SJSA1 (cell line): ENCODE measurements around the gene TRAF3IP3. TPM values are rescaled to one million over a fixed set of nuclear protein-coding genes. Genes with fewer than 3 reads are reported as not detected.
A peak's percentile ranks its signal among the peaks of the same experiment; 100 is the strongest.

Experiments used
- DNase-seq, 2 experiments: peaks; one replicate each; pipeline ENCODE4 v3.0.0-alpha.2; 2015 to 2020; ENCODE audit warnings: low spot score in 2 of 2, low read depth in 1 of 2
- H3K27ac ChIP-seq: fragments of 250-450 bp; sonication (Bioruptor Pico); 2 replicates; pipeline ENCODE4 v1.5.1; 2020; ENCODE audit warnings: mild to moderate bottlenecking, moderate library complexity
- H3K27me3 ChIP-seq: fragments of 250-450 bp; sonication (Bioruptor Pico); replicated peaks from 2 replicates; pipeline ENCODE4 v1.5.1; 2020; ENCODE audit warnings: mild to moderate bottlenecking, moderate library complexity
- H3K36me3 ChIP-seq: fragments of 250-450 bp; sonication (Bioruptor Pico); 2 replicates; pipeline ENCODE4 v1.5.1; 2020; ENCODE audit warnings: mild to moderate bottlenecking
- H3K4me1 ChIP-seq: fragments of 250-450 bp; sonication (Bioruptor Pico); replicated peaks from 2 replicates; pipeline ENCODE4 v1.6.1; 2021; ENCODE audit warnings: mild to moderate bottlenecking
- H3K4me3 ChIP-seq: fragments of 250-450 bp; sonication (Bioruptor Pico); 2 replicates; pipeline ENCODE4 v1.5.1; 2020; ENCODE audit warnings: mild to moderate bottlenecking
- H3K9me3 ChIP-seq: fragments of 250-450 bp; sonication (Bioruptor Pico); replicated peaks from 2 replicates; pipeline ENCODE4 v1.5.1; 2020; ENCODE audit warnings: mild to moderate bottlenecking
- total RNA-seq: library from RNA; depleted of rRNA; stranded (reverse); fragments of >200 nt; shearing (Covaris generic); gene quantifications from 2 replicates; pipeline ENCODE4 v1.2.3, GENCODE V29; 2014

TRAF3IP3 gene
- total RNA-seq, 1 experiment from 2014 or later, result not detected

DNA sequence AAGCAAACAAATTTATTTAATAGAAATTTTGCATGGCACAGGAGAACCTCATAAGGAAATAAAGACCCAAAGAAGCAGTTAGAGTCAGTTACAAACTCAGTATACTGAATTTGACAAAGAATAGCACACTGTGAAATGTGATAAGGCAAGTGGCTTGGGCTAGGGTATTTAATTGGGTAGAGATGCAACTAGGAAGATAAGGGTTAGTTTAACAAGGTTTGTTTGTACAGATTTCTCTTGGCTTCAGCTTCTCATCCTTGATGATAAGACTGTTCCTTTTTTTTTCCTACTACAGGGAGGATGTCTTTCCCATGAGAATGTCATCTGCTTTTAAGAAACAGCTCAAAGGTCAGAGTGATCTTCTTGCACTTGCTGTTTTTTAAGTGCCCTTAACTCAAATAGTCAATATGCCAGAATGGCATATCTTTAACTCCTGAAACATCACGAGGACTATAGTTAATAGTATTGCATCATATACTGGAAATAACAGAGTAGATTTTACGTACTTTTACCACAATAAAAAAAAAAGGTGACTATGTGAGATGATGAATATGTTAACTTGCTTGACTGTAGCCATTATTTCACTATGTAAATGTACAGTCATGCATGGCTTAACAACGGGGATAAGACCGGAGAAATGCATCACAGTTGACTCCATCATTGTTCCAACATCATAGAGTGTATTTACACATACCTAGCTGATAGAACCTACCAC, 9.2 kb upstream of the TRAF3IP3 start:
- Histone ChIP-seq H3K27me3 (no peaks in the 10 kb centered on the region), H3K4me1 (peaks cover 13% of the 10 kb centered on the region; the same call in 1 of the 2 replicates), H3K9me3 (no peaks in the 10 kb centered on the region), H3K27ac (no peak overlapping the region), H3K4me3 (no peak overlapping the region), H3K36me3 (no peaks in the 10 kb centered on the region)
- DNase-seq, result no peak

DNA sequence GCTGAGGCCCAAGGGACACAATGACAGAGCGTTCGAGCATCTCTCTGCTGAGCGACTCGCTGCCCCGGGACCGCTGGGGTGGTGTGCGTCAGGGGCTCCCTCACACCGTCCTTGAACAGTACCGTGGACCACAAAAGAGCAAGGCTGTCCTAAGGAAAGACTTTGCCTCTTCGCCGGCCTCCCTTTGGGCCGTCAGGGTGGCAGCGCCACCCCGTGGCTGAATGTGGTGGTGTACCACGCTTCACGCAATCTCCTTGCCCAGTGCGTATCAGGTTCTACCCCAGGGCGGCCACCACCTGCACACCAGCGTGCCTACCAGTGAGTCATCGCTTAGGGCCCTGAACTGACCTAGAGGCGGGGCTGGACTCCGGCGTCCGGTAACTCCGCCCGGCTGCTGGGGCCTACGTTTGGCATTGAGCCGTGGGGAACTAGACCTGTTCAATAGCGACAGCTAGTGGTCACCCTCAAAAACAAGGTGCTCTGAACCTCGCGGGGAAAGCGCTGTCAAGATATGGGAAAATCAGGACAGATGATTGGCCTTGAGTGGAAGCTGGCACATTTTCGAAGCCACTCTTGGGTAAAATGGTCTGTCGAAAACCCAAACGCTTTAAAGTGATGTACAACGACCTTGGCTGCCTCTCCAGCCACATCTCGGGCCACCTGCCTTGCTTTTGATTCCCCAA, 8.1 kb upstream of the TRAF3IP3 start:
- peak; percentile 77 to 90 for DNase-seq
- no peaks in the 10 kb centered on the region for H3K9me3 ChIP-seq

DNA sequence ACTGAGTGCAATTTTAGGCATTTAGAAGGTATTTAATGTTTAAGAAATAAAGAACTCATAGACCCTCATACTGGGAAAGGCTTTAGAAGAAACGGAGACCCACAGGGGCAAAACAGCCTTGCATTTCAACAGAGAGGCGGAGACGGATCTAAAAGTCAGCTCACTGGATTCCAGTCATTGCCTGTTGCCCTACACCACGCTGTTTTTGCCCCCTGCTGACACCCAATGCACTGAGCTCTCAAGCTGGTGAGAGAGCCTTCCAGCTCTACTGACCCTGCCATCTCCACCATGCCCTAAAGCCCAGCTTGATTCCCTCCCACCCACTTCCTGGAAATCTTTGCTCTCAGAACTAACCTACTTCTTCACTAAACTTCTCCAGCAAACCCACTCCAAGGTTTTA, 7.2 kb upstream of the TRAF3IP3 start:
- H3K9me3 ChIP-seq, result no peaks in the 10 kb centered on the region
- H3K36me3 ChIP-seq, result no peaks in the 10 kb centered on the region
- no peak for DNase-seq
- H3K27me3 ChIP-seq, result no peaks in the 10 kb centered on the region
- no peak overlapping the region for H3K27ac ChIP-seq
- no peak overlapping the region for H3K4me3 ChIP-seq
- peaks cover 9% of the 10 kb centered on the region; the same call in 1 of the 2 replicates for H3K4me1 ChIP-seq

More for the DNA sequence above, 8.1 kb upstream of the TRAF3IP3 start:
- Histone ChIP-seq H3K27ac (no peak overlapping the region), H3K36me3 (no peaks in the 10 kb centered on the region), H3K4me3 (no peak overlapping the region), H3K27me3 (no peaks in the 10 kb centered on the region), H3K4me1 (peaks cover 13% of the 10 kb centered on the region; the same call in 1 of the 2 replicates)

DNA sequence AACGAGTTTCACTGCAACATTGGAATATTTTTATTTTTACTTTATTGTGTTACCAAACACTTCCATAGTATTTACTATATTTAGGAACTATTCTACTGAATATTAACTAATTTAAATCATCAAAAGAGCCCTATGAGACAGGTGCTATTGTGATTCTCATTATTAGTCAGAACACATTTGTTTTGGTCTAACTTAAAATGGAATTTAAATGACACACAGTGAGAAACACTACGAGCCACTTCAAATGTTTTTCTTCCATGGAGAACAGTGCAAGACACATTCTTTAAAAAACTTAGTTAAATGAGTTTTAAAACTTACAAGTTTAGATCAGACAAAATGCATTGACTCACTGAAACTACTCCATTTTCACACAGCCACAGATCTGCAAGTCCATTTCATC, 6.6 kb upstream of the TRAF3IP3 start:
- no peak overlapping the region for H3K4me3 ChIP-seq
- H3K36me3 ChIP-seq, result no peaks in the 10 kb centered on the region
- no peaks in the 10 kb centered on the region for H3K27me3 ChIP-seq
- no peaks in the 10 kb centered on the region for H3K9me3 ChIP-seq
- peaks cover 9% of the 10 kb centered on the region; the same call in 1 of the 2 replicates for H3K4me1 ChIP-seq
- no peak for DNase-seq
- H3K27ac ChIP-seq, result no peak overlapping the region

DNA sequence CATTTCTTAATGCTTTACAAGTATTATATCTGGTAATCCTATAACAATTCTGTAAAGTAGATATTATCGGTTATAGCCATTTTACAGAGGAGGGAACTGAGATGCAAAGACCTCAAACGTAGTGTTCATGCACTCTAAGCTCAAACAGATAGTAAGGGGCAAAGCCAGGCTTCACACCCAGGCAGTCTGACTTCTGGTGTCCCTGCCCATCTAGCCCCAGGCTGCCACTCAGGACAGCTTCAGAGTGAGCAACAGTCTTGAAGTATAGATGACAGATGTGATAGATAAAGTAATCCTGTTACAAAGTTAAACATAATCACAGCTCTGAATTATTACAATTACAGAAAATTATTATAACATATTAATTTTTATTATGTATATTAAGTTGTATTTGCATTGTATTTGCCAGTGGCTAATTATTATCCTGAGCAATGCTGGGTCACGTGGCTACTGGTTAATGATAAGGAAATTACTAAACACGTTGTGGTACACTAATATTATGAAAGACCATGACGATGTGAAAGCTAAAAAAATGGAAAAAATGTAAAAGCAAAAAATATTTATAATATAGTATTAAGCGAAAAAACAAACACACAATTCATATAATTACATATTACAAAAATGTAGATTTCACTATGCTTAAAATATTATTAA, 6.1 kb upstream of the TRAF3IP3 start:
- H3K4me3 ChIP-seq, result no peak overlapping the region
- H3K36me3 ChIP-seq, result no peaks in the 10 kb centered on the region
- no peaks in the 10 kb centered on the region for H3K27me3 ChIP-seq
- no peak overlapping the region for H3K27ac ChIP-seq
- peaks cover 9% of the 10 kb centered on the region; the same call in 1 of the 2 replicates for H3K4me1 ChIP-seq
- no peaks in the 10 kb centered on the region for H3K9me3 ChIP-seq
- DNase-seq, result no peak

DNA sequence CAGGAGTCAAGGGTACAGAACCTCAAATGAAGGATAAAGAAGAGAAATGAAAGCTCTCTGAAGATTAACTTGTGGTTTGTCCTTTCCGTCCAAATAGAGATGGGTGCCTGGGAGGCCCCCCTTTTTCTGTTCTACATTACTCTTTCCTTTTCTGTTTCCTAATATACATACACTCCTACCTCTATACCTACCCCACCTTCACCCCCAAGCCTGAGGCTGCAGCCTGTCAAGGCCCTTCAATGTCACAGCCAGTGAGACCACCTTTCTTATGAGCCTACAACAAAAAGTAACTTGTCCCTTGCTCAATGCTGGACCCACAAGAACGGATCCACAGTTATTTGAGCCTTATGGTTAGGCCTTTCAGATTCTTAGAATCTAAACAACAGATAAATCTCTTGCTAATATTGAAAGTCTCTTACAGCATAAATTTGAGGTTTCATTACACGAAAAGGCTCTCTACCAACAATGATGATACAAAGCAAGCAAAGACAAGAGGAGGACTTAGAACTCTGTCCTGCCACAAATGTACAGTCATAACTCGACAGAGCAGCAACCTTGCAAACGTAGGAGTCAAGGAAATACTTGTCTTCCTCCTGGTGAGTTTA, 4.1 kb upstream of the TRAF3IP3 start:
- H3K36me3 ChIP-seq, result no peaks in the 10 kb centered on the region
- H3K27ac ChIP-seq, result no peak overlapping the region
- peaks cover 9% of the 10 kb centered on the region; the same call in 1 of the 2 replicates for H3K4me1 ChIP-seq
- no peaks in the 10 kb centered on the region for H3K9me3 ChIP-seq
- H3K27me3 ChIP-seq, result no peaks in the 10 kb centered on the region
- no peak for DNase-seq
- no peak overlapping the region for H3K4me3 ChIP-seq

DNA sequence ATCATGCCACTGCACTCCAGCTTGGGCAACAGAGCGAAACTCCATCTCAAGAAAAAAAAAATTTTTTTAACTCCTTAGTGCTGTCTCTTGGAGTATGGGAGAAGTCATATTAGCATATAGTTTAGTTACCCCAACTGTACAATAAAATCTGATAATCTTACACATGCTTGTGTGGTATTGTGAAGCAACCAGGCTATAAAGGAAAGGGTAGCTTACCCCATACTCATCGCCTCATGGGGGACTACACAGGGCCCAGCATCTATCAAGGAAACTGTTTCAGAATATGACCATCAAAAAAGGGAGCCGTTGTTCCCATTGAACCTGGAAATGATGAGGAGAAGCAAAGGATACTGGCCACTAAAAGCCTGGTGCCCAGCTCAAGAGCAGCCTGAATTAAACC, 3.0 kb upstream of the TRAF3IP3 start:
- no peak for DNase-seq
- Histone ChIP-seq H3K27ac (no peak overlapping the region), H3K4me3 (no peak overlapping the region), H3K4me1 (peaks cover 3% of the 10 kb centered on the region; the same call in 1 of the 2 replicates), H3K27me3 (no peaks in the 10 kb centered on the region), H3K9me3 (no peaks in the 10 kb centered on the region), H3K36me3 (no peaks in the 10 kb centered on the region)

DNA sequence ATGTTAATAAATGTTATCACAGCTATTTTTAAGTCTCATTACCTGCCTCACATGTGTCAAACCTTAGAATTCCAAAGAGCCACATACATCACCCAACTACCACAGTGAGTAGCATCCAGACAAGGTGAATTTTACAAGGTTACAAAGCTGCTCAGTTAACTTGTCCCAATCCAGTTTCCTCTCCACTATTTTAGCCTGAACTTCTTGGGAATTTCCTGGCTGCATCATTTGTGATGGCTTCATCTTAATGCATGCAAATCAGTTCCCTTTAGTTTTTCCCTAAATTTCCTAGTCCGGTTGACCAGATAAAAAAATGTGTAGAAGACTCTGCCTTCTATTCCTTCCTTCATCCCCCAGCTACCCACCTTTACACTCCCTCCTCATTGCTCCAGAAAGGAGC, 597 bp upstream of the TRAF3IP3 start:
- Histone ChIP-seq H3K9me3 (no peaks in the 10 kb centered on the region), H3K36me3 (no peaks in the 10 kb centered on the region), H3K4me1 (no peaks in the 10 kb centered on the region), H3K27ac (no peak overlapping the region), H3K27me3 (no peaks in the 10 kb centered on the region), H3K4me3 (no peak overlapping the region)
- DNase-seq, result no peak

DNA sequence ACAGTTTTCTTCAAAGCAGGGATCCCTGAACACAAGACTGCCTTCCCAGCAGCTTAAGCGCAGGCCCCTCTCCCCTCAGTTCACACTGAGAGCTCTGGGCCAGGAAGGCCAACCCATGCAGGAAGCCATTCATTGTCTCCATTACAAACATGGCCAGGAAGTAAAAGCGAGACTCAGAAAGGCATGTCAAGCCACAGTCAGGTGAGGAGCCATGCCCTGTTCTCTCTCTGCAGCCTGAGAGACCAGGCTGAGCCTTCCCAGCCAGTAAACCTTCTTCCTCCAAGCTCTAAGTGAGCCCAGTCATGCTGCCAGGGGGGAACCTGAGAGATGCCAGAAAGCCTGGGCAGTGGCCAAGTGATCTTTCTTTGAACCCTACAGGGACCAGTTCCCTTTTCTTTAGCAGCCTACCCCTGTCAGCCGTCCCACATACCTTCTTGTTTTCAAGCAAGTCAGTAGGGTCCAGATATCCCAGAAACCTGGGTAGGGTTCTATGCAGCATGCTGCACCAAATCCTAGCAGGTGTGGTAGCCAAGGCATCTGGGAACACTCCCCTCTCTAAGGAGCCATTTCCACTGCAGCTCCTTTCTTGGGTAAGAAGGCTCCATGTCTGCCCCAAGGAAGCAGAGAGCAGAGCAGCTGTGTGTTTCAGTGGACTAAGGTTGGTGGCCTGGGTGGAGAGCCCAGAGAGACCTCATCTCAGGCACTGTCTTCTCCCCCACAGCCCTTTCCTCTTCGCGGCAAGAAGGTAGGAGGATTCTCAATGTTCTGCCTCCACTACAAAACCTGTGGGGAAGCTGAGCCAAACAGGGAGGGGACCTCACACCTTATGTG, 977 bp downstream of the TRAF3IP3 start:
- no peak overlapping the region for H3K27ac ChIP-seq
- H3K4me1 ChIP-seq, result no peaks in the 10 kb centered on the region
- no peaks in the 10 kb centered on the region for H3K36me3 ChIP-seq
- DNase-seq, result no peak
- no peaks in the 10 kb centered on the region for H3K27me3 ChIP-seq
- H3K4me3 ChIP-seq, result no peak overlapping the region
- H3K9me3 ChIP-seq, result no peaks in the 10 kb centered on the region

DNA sequence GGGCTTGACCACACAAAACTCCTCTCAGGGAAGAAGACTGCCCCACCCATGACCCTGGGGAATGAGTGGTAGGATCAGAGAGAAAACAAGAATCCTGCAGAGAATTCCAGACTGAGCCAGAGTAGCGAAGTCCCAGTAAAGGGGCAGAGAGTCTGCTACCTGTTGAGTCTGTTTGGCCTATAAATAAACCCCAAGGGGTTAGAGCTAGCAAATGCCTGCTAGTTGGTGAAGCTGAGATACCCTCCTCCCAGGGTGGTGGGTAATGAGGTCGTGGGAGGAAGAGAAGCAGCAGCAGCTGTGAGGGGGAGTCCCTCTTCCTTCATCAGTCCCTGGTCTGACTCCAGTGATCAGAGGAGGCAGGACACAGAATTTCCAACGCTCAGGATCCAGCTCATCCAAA, 2.5 kb downstream of the TRAF3IP3 start:
- Histone ChIP-seq H3K4me3 (no peak overlapping the region), H3K4me1 (no peaks in the 10 kb centered on the region), H3K36me3 (no peaks in the 10 kb centered on the region), H3K9me3 (no peaks in the 10 kb centered on the region), H3K27me3 (no peaks in the 10 kb centered on the region), H3K27ac (no peak overlapping the region)
- DNase-seq, result no peak

DNA sequence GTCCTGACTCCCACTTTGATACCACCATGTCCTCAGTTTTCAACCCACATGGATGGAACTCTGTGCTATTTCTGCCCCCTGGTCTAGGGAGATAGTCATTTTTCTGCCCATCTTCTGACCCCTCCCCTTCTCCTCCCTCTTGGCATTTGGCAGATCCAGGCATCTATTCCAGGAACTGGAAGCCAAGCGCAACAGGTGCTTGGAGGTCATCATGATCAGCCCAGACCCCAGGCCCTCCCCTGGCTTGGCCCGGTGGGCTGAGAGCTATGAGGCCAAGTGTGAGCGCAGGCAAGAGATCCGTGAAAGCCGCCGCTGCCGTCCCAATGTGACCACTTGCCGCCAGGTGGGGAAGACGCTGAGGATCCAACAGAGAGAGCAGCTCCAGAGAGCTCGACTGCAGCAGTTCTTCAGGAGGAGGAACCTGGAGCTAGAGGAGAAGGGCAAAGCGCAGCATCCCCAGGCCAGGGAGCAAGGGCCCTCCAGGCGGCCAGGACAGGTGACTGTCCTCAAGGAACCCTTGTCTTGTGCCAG, 4.0 kb downstream of the TRAF3IP3 start:
- no peaks in the 10 kb centered on the region for H3K9me3 ChIP-seq
- H3K36me3 ChIP-seq, result no peaks in the 10 kb centered on the region
- no peak for DNase-seq
- H3K27me3 ChIP-seq, result no peaks in the 10 kb centered on the region
- H3K27ac ChIP-seq, result no peak overlapping the region
- H3K4me1 ChIP-seq, result no peaks in the 10 kb centered on the region
- H3K4me3 ChIP-seq, result no peak overlapping the region

DNA sequence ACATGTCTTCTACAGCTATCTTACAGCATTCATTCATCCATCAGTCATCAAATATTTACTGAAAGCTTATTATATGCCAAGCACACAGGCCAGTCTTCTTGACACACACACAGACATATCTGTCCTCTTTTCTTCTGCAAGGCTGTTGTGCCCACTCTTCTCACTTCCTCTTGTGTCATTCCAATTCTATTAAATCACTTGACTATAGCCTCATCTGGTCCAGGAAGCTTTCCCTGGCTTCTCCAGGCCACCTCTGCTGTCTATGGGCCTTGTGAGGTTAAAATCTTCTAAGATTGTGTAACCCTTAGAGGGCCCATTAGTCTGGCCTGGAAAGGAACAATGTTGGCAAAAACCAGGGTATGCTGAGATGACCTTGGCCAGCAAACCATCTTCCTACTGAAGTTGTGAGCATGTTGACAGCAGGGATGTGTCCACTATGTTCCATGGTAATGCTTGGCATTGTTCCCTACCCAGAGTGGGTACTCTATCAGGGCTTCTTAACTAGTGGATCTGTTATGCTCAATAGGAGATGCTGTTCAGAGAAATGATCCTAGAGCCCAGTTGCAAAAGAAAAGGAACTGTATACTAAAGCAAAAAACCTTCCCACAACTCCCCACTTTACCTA, 5.3 kb downstream of the TRAF3IP3 start:
- Histone ChIP-seq H3K27me3 (no peaks in the 10 kb centered on the region), H3K27ac (no peak overlapping the region), H3K36me3 (no peaks in the 10 kb centered on the region), H3K4me3 (no peak overlapping the region), H3K9me3 (no peaks in the 10 kb centered on the region), H3K4me1 (no peaks in the 10 kb centered on the region)
- DNase-seq, result no peak

DNA sequence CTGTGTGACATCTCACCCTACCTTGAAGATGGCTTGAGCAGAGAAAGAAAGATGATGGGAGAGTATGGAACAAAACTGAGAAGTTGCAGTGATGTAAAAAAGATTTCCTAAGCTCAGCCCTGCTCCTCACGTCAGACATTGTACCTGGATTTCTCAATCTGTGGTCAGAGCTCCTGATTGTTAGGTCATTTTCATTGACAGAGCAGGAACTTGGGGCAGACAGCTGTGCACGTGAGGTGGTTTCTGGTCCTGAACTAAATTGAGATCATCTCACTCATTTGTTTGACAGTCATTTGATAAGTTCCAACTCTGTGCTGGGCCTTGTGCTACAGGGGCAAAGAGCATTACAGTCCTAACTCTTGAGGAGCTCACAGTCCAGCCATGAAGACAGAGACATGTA, 10.2 kb downstream of the TRAF3IP3 start:
- DNase-seq, result no peak
- no peaks in the 10 kb centered on the region for H3K36me3 ChIP-seq
- peaks cover 19% of the 10 kb centered on the region for H3K4me1 ChIP-seq

More for the DNA sequence above, 10.2 kb downstream of the TRAF3IP3 start:
- no peak overlapping the region for H3K27ac ChIP-seq
- H3K9me3 ChIP-seq, result no peaks in the 10 kb centered on the region
- no peak overlapping the region for H3K4me3 ChIP-seq
- H3K27me3 ChIP-seq, result no peaks in the 10 kb centered on the region
